IMR-90 (cell line): ENCODE results near the gene PACS1. TPM values are rescaled to one million over a fixed set of nuclear protein-coding genes. Genes with fewer than 3 reads are reported as not detected.
A peak's percentile ranks its signal among the peaks of the same experiment; 100 is the strongest.

Experiments used
- ATAC-seq: fragments of 200-7000 bp; cut with Tn5 transposase; 2 replicates; pipeline ENCODE4 v1.9.1; 2020; ENCODE audit warnings: low read depth, mild to moderate bottlenecking, moderate library complexity
- BruUV-seq: library from RNA; stranded (reverse); fragments of 400-500 nt; replicated peaks from 2 replicates; lab custom pipeline; 2021; lab: Mats Ljungman, UMichigan
- CTCF ChIA-PET: fragments of 300-600 bp; formaldehyde crosslinking; extraction: SDS; loops from one replicate; lab custom pipeline; 2021; ENCODE audit warnings: antibody characterized with exemption; lab: Yijun Ruan, JAX
- POLR2A ChIA-PET: fragments of 300-600 bp; sonication (Branson Sonifier 250); formaldehyde crosslinking; loops from one replicate; lab custom pipeline; 2022; ENCODE audit warnings: antibody characterized with exemption; ENCODE audit not compliant: unreplicated experiment; lab: Charles Lee
- DNase-seq: peaks from one replicate; pipeline ENCODE4 v3.0.0; 2013
- H2AFZ ChIP-seq: replicated peaks from 2 replicates; pipeline ENCODE3; 2013; ENCODE audit warnings: low read length, mild to moderate bottlenecking; ENCODE audit not compliant: poor library complexity
- H2AK5ac ChIP-seq: 2 replicates; pipeline ENCODE4 v1.6.1; 2013; ENCODE audit warnings: low read depth, low read length, inconsistent platforms
- H2AK9ac ChIP-seq: replicated peaks from 2 replicates; pipeline ENCODE3; 2013; ENCODE audit warnings: mild to moderate bottlenecking, low read depth, low read length, moderate library complexity; ENCODE audit not compliant: poor library complexity
- H2BK120ac ChIP-seq: 2 replicates; pipeline ENCODE4 v1.6.1; 2013; ENCODE audit warnings: low read depth, low read length, inconsistent platforms
- H2BK15ac ChIP-seq: 3 replicates; pipeline ENCODE4 v1.6.1; 2013; ENCODE audit warnings: low read depth, low read length, inconsistent platforms
- H2BK20ac ChIP-seq: 2 replicates; pipeline ENCODE4 v1.6.1; 2013; ENCODE audit warnings: low read depth, mild to moderate bottlenecking, inconsistent platforms, low read length, moderate library complexity
- H2BK5ac ChIP-seq: 2 replicates; pipeline ENCODE4 v1.6.1; 2013; ENCODE audit warnings: mild to moderate bottlenecking, low read depth, low read length, inconsistent platforms; ENCODE audit not compliant: poor library complexity, severe bottlenecking
- H3K14ac ChIP-seq: replicated peaks from 2 replicates; pipeline ENCODE4 v1.6.1; 2013; ENCODE audit warnings: low read depth, low read length, inconsistent platforms
- H3K18ac ChIP-seq: 2 replicates; pipeline ENCODE4 v1.6.1; 2013; ENCODE audit warnings: low read depth, low read length, control low read depth
- H3K23ac ChIP-seq: 2 replicates; pipeline ENCODE4 v1.6.1; 2013; ENCODE audit warnings: low read depth, low read length, inconsistent platforms
- H3K27ac ChIP-seq: 2 replicates; pipeline ENCODE4 v1.5.1; 2013; ENCODE audit warnings: mild to moderate bottlenecking, control low read depth, low read length; ENCODE audit not compliant: insufficient read depth
- H3K27me3 ChIP-seq: 2 replicates; pipeline ENCODE4 v1.6.1; 2013; ENCODE audit warnings: low read length; ENCODE audit not compliant: control insufficient read depth, insufficient read depth
- H3K36me3 ChIP-seq: 2 replicates; pipeline ENCODE4 v1.6.1; 2013; ENCODE audit warnings: low read length, mixed read lengths; ENCODE audit not compliant: control insufficient read depth, insufficient read depth
- H3K4ac ChIP-seq: 2 replicates; pipeline ENCODE4 v1.6.1; 2013; ENCODE audit warnings: low read depth, low read length, inconsistent platforms
- H3K4me1 ChIP-seq: 2 replicates; pipeline ENCODE4 v1.6.1; 2013; ENCODE audit warnings: low read length, mixed read lengths; ENCODE audit not compliant: control insufficient read depth, insufficient read depth
- H3K4me2 ChIP-seq: 2 replicates; pipeline ENCODE4 v1.6.1; 2013; ENCODE audit warnings: low read depth, mild to moderate bottlenecking, control low read depth, low read length, moderate library complexity
- H3K4me3 ChIP-seq: 2 replicates; pipeline ENCODE4 v1.5.1; 2013; ENCODE audit warnings: low read depth, mild to moderate bottlenecking, control low read depth, low read length, moderate library complexity; ENCODE audit not compliant: insufficient read depth
- H3K56ac ChIP-seq: 2 replicates; pipeline ENCODE4 v1.6.1; 2013; ENCODE audit warnings: low read length, inconsistent platforms; ENCODE audit not compliant: insufficient read depth; ENCODE audit errors: extremely low read depth
- H3K79me1 ChIP-seq, 2 experiments: 2 replicates each; pipeline ENCODE4 v1.6.1; 2013; ENCODE audit warnings: low read length in 2 of 2, inconsistent platforms in 1 of 2, low read depth in 1 of 2
- H3K9ac ChIP-seq: 2 replicates; pipeline ENCODE4 v1.6.1; 2013; ENCODE audit warnings: low read depth, low read length, control low read depth
- H3K9me1 ChIP-seq: 2 replicates; pipeline ENCODE4 v1.6.1; 2013; ENCODE audit warnings: low read length, inconsistent platforms; ENCODE audit not compliant: insufficient read depth
- H3K9me3 ChIP-seq: 2 replicates; pipeline ENCODE4 v1.6.1; 2013; ENCODE audit warnings: low read length; ENCODE audit not compliant: control insufficient read depth, insufficient read depth
- H4K20me1 ChIP-seq: 2 replicates; pipeline ENCODE4 v1.6.1; 2013; ENCODE audit warnings: low read length, inconsistent platforms; ENCODE audit not compliant: insufficient read depth
- H4K5ac ChIP-seq: 2 replicates; pipeline ENCODE4 v1.6.1; 2013; ENCODE audit warnings: mild to moderate bottlenecking, low read depth, low read length, control low read depth
- H4K8ac ChIP-seq, 2 experiments: 2 replicates each; pipeline ENCODE4 v1.6.1; 2013; ENCODE audit warnings: low read depth in 2 of 2, low read length in 2 of 2, control low read depth in 1 of 2, inconsistent platforms in 1 of 2
- H4K91ac ChIP-seq: 2 replicates; pipeline ENCODE4 v1.6.1; 2013; ENCODE audit warnings: low read depth, low read length, inconsistent platforms; ENCODE audit not compliant: insufficient read depth
- BHLHE40 ChIP-seq: fragments of 150-350 bp; IDR thresholded peaks from 2 replicates; pipeline ENCODE4 v1.6.1; 2016; ENCODE audit warnings: mild to moderate bottlenecking, low read depth, low read length
- CEBPB ChIP-seq: IDR thresholded peaks from 2 replicates; pipeline ENCODE4 v1.6.1; 2012; ENCODE audit warnings: low read depth, low read length, improper control_type of control experiment
- MAFK ChIP-seq: IDR thresholded peaks from 2 replicates; pipeline ENCODE4 v1.6.1; 2012; ENCODE audit warnings: low read depth, low read length, improper control_type of control experiment
- MAZ ChIP-seq: IDR thresholded peaks from 2 replicates; pipeline ENCODE4 v1.6.1; 2012; ENCODE audit warnings: low read depth, mild to moderate bottlenecking, low read length, improper control_type of control experiment, moderate library complexity, borderline replicate concordance
- RAD21 ChIP-seq: IDR thresholded peaks from 2 replicates; pipeline ENCODE4 v1.6.1; 2012; ENCODE audit warnings: low read length, improper control_type of control experiment
- RCOR1 ChIP-seq: IDR thresholded peaks from 2 replicates; pipeline ENCODE4 v1.6.1; 2012; ENCODE audit warnings: mild to moderate bottlenecking, low read length, improper control_type of control experiment; ENCODE audit not compliant: insufficient replicate concordance
- RFX5 ChIP-seq: IDR thresholded peaks from 2 replicates; pipeline ENCODE4 v1.8.0; 2012; ENCODE audit warnings: low read depth, mild to moderate bottlenecking, low read length, moderate library complexity
- WGBS, 2 experiments: methylation state at CpG; one replicate each; pipeline versions ENCODE4 v1.1.5 to v1.1.7; 2013; ENCODE audit warnings: missing lambda C conversion rate in 2 of 2; ENCODE audit not compliant: insufficient read length in 1 of 2; ENCODE audit errors: extremely low coverage in 2 of 2; 5-methylcytosine and 5-hydroxymethylcytosine counted together
- dilution Hi-C: fragments of 300-500 bp; cut with HindIII; formaldehyde crosslinking; loops from one replicate; pipeline ENCODE4 v1.14.3; 2018; ENCODE audit warnings: low sequenced_read_pairs; ENCODE audit not compliant: unreplicated experiment
- in situ Hi-C: fragments of 300-500 bp; cut with MboI; formaldehyde crosslinking; loops from 3 replicates; pipeline ENCODE4 v1.14.3; 2019; ENCODE audit warnings: low sequenced_read_pairs, inconsistent platforms, mixed read lengths
- intact Hi-C: fragments of 100-400 bp; cut with micrococcal nuclease; formaldehyde crosslinking; loops from 2 replicates; pipeline ENCODE4 v1.10.0; 2022
- polyA plus RNA-seq, 3 experiments: library from polyadenylated mRNA; depleted of rRNA; stranded (reverse); fragments of >200 nt; gene quantifications; 2 replicates each; pipeline ENCODE4 v1.2.3, GENCODE V29; 2012; ENCODE audit warnings: low replicate concordance in 1 of 3
- total RNA-seq: library from RNA; depleted of rRNA; stranded (reverse); fragments of >200 nt; gene quantifications from 2 replicates; pipeline ENCODE4 v1.2.3, GENCODE V29; 2012
- TF ChIP-seq, protein P1 (sequence below): conservative IDR thresholded peaks from 2 replicates; pipeline ENCODE4 v1.5.1; 2012; ENCODE audit warnings: mild to moderate bottlenecking, low read depth, low read length, improper control_type of control experiment

Gene PACS1
- total and polyA plus RNA-seq, 2 of the 4 experiments (the other 2 are of a cell fraction): 7.3 to 32.0 TPM

GRCh38 chr11:66259225-66259624, 189.2 kb downstream of the PACS1 start:
- no peak for DNase-seq
- Histone ChIP-seq H3K23ac (no peak overlapping the region), H4K5ac (no peak overlapping the region), H3K9me3 (no peaks in the 10 kb centered on the region), H3K4me3 (no peak overlapping the region), H2AK5ac (no peak overlapping the region), H4K8ac (no peak overlapping the region), H3K9me1 (no peaks in the 10 kb centered on the region; the same call in 1 of the 2 replicates), H3K14ac (no peak overlapping the region), H2BK20ac (no peak overlapping the region), H2BK120ac (no peak overlapping the region), H2AFZ (no peak overlapping the region), H2BK5ac (no peak overlapping the region), H2AK9ac (peak overlapping the region; percentile 7), H3K56ac (no peak overlapping the region), H3K9ac (no peak overlapping the region), H3K4me1 (peaks cover 8% of the 10 kb centered on the region; the same call in 1 of the 2 replicates), H2BK15ac (no peak overlapping the region), H3K4me2 (no peak overlapping the region), H3K18ac (no peak overlapping the region), H4K20me1 (peaks cover 19% of the 10 kb centered on the region), H3K79me1 (peaks cover 28 to 49% of the 10 kb centered on the region in 2 experiments), H4K91ac (no peak overlapping the region), H3K4ac (no peak overlapping the region), H3K36me3 (peaks cover 41% of the 10 kb centered on the region), H3K27ac (no peak overlapping the region), H3K27me3 (no peaks in the 10 kb centered on the region)
- intact Hi-C loops (loop anchor here (2.0 kb wide), 2 partner anchors 36 to 188 kb away; partner anchors contain the start of gene PACS1), dilution Hi-C loops (no loop called here), in situ Hi-C loops (no loop called here)
- TF ChIP-seq RCOR1 (no peak), CEBPB (no peak), RAD21 (no peak), MAFK (no peak), MAZ (no peak), RFX5 (no peak), BHLHE40 (no peak)
- TF ChIP-seq, protein P1, sequence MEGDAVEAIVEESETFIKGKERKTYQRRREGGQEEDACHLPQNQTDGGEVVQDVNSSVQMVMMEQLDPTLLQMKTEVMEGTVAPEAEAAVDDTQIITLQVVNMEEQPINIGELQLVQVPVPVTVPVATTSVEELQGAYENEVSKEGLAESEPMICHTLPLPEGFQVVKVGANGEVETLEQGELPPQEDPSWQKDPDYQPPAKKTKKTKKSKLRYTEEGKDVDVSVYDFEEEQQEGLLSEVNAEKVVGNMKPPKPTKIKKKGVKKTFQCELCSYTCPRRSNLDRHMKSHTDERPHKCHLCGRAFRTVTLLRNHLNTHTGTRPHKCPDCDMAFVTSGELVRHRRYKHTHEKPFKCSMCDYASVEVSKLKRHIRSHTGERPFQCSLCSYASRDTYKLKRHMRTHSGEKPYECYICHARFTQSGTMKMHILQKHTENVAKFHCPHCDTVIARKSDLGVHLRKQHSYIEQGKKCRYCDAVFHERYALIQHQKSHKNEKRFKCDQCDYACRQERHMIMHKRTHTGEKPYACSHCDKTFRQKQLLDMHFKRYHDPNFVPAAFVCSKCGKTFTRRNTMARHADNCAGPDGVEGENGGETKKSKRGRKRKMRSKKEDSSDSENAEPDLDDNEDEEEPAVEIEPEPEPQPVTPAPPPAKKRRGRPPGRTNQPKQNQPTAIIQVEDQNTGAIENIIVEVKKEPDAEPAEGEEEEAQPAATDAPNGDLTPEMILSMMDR: no peak
- ATAC-seq: no peak
- ChIA-PET POLR2A (no interaction called here), CTCF (interaction anchor here (0.6 to 1.0 kb wide), 2 partner anchors 23 to 562 kb away, joined by 3 to 4 read pairs; no protein-coding TSS in a partner anchor)
- BruUV-seq: no TSS peak
- 100% methylated on average over 1 of the region's 2 CpGs; no CpG with 5 or more reads in 1 of the 2 experiments for WGBS, 2 experiments
